DMS153 treated with DMSO at 0.1 percent for 48 hours (cell line): ENCODE data around the gene SH3RF2.
"Not testable (repeated sequence)": the region's sequence is repeated elsewhere in the genome, so short reads cannot be mapped to it uniquely, and the experiment has no call there.

Experiments used
- DNase-seq: peaks from one replicate; lab custom pipeline; 2025; ENCODE audit not compliant: unreplicated experiment; lab: John Stamatoyannopoulos, UW

The SH3RF2 gene

DNA sequence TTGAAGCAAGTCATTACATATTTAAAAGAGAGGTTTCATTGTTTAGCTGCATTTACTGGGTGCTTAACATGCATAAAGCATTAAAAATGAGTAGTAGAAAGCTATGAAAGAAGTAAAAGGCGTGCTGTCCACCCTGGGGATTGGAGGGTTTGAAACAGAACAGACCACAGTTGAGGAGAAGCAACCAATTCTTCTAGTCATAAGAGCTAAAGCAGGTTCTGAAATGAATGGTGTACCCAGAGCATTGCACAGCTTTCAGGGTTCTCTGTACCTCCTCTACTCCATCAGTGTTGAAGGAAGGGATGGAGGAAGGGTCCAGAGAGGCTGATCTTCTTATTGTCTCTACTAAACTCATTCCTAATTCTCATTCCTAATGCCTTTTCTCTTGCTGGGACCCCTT lies 68.9 kb downstream of the SH3RF2 start:
- no peak for DNase-seq

DNA sequence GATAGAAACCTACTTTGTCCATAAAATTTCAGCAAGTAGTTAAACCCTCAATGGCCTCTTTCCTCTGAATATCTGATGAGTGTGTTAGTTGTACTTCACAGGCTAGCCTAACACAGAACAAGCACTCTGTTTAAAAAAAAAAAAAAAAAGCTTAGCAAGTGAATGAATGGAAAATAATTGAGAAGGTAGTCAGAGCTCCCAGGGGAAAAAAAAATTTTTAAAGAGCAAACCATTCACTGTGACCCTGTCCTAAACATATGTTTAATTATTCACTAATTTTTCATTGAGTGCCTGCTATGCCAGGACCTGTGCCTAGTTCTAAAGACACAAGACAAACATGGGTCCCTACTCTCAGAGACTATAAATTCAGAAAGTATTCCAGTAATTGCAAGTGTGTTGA lies 69.3 kb downstream of the SH3RF2 start:
- DNase-seq = no peak

DNA sequence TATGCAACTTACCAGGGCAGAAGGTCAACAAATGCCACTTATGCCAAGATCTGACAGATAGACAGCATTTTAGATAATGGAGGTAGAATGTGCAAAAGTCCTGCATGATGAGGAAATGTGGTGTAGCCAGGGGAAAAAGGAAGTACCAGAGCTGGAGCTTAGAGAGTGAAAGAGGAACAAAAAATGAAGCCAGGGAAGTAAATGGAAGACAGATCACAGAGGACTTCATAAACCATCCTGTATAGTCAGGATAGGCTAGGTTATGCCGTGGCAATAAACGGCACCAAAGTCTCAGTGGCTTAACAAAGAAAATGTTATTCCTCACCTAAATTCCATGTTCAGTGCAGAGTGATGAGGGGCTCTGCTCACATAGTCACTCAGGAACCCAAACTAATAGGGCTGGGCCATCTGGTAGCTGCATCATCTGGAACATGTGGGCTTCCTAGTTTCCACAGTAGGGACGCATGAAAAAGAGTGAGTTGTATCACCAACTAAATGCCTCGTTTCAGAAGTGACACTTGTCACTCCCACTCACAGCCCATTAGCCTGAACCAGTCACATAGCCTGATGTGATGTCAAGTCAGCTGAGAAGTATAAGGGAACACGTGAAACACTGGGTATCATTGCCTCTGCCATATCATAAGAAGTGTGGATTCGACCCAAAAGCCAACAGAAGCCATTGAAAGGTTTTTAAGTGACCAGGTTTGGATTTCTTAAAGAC lies 70.3 kb downstream of the SH3RF2 start:
- DNase-seq = no peak

DNA sequence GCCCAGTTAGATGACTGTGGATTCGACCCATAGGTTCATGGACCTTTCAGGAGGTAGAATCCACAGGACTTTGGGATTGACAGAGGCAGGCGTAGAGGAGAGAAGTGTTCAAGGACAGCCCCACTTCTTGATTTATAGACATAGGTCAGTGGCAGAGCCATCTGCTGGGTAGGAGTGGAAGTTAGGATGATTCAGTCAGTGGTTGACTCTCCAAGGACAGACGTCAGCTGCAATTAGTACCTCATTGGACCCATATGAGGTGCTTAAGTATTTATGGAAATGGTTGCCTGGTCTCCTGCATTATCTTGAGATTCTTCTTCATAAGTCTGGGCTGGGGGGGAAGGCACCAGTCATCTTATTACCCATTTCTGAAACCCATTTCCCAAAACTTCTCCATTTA lies 70.9 kb downstream of the SH3RF2 start:
- no peak for DNase-seq

DNA sequence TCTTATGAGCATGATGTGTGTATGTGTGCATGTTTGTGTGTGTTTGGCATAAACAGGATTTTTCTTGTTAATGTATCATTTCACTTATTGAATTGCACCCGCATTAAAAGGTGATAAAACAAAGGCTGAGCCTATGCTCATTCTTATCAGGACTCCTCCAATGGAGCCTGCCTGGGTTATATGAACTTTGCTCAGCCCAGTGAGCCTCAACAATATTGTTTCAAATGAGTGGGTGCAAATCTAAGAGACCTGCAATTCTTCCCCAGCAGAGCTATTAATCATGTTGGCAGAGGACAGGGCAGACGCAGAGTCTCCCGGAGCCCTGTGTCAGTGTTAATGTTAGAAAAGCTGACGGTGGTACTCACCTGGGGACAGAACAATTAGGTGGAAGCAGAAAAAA lies 71.6 kb downstream of the SH3RF2 start:
- no peak for DNase-seq

DNA sequence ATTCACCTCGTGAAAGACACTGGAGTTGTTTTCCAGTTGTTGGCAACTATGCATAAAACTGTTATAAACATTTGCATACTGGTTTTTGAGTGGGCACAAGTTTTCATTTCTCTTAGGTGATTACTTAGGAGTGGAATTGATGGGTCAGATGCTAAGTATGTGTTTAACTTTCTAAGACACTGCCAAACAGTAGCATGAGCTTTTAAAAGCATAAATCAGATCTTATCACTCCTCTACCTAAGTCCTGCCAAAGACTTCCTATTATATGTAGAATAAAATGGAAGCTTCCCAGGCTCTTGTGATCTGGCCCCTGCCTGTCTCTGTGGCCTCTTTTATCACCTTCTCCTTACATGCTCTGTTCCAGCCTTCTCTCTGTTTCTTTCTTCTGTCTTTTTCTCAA lies 72.6 kb downstream of the SH3RF2 start:
- DNase-seq = no peak

DNA sequence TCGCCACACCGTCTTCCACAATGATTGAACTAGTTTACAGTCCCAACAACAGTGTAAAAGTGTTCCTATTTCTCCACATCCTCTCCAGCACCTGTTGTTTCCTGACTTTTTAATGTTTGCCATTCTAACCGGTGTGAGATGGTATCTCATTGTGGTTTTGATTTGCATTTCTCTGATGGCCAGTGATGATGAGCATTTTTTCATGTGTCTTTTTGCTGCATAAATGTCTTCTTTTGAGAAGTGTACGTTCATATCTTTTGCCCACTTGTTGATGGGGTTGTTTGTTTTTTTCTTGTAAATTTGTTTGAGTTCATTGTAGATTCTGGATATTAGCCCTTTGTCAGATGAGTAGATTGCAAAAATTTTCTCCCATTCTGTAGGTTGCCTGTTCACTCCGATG lies 74.1 kb downstream of the SH3RF2 start:
- DNase-seq = not testable (repeated sequence)

DNA sequence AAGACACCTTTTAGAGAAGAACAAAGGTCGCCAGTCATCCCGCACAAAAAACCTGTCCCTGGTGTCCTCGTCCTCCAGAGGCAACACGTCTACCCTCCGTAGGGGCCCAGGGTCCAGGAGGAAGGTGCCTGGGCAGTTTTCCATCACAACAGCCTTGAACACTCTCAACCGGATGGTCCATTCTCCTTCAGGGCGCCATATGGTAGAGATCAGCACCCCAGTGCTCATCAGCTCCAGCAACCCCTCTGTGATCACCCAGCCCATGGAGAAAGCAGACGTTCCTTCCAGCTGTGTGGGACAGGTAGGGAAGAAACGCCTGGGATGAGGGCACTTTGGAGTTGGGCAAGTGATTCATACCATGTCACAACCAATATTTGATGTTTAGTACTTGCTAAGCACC lies 77.4 kb downstream of the SH3RF2 start:
- no peak for DNase-seq

DNA sequence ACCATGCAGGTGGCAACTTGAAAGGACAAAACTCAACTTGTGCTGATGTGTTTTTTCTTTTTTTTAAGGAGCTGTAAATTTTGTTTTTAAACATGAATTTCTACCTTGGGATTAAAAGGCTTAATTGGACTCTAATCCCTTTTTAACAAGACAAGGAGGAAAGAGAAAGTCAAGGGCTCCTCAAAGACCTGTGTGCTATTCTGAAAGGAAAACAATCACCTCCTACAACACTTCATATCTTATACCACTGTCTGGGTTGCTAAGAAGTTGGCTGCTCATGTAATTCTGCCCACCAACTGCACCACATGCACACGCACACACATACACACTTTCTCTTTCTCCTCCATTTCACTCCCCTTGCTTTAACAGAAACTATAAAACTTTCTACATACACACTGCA lies 78.6 kb downstream of the SH3RF2 start:
- DNase-seq = no peak

DNA sequence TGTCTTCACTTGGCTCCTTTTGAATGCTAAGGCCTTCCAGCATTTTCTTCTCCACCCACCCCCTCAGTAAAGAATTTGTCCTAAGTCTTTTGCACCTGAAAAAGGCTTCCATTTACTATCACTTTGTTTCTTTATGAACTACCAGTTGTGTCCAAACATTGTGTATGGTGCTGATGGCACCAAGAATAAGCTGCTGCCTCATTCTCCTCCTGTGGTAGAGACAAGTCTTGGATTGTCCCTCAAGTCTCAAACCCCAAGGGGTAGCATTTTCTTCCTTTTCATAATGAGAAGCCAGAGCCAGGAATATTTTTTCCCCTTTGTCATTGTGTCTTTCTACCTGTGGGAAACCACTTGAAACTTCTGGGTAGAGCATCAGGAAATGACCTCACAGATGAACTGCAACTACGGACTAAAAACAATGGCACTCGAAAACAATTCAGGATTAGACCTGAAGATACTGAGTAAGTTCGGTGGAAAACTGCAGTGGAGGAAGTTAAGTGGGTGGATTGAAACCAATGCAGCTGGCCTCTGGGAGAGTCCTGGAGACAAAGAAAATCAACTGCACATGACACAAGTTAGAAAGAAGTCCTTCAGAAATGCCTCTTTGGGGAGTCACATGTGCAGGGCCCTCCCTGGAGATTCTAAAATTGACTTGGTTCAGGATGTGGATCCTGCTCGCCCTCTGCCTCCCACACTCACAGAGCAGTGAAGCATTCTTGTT lies 80.5 kb downstream of the SH3RF2 start:
- DNase-seq = no peak

DNA sequence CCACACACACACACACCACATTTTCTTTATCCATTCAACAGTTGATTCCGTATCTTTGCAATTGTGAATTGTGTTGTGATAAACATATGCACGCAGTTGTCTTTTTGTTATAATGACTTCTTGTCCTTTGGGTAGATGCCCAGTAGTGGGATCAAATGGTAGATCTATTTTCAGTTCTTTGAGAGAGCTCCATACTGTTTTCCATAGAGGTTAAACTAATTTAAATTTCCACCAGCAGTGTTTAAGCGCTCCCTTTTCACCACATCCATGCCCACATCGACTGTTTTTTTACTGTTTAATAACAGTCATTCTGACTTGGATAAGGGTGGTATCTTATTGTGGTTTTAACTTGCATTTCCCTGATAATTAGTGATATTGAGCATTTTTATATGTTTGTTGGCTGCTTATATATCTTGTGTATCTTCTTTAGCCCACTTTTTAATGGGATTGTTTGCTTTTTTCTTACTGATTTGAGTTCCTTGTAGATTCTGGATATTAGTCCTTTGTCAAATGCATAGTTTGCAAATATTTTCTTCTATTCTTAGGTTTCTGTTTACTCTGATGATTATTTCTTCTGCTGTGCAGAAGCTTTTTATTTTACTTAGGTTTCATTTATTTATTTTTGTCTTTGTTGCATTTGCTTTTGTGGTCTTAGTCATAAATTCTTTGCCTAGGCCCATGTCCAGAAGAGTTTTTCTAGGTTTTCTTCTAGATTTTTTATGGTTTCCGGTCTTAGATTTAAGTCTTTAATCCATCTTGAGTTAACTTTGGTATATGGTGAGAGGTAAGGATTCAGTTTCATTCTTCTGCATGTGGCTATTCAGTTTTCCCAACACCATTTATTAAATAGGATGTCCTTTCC lies 82.4 kb downstream of the SH3RF2 start:
- DNase-seq = no peak

DNA sequence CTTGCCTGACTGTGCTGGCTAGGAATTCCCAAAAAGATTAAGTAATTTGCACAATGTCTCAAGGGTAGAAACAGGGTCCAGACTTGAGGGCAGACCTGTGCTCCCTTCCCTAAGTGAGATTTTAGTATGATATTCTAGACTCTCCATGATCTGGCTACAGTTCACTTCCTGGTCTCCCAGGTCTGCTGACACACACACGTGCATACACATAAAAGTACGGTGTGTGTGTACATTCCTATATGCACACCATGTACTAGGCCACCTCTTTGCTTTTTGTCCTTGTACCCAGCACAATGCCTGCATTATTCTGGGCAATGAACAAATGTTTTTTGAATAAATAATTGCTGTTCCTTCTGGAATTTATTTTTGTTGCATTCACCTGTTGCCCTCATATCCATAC lies 83.7 kb downstream of the SH3RF2 start:
- DNase-seq = no peak

DNA sequence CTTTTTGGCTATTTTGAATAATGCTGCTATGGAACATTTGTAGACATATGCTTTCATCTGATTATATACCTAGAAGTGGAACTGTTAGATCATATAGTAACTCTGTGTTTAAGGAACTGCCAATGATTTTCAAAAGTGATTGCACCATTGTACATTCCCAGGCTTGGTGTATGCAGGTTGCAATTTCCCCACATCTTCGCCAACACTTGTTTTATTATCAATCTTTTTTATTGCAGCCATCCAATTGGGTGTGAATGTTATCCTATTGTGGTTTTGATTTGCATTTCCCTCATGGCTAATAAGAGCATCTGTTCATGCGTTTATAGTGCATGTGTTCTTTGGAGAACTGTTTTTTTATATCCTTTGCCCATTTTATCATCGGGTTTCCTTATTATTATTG lies 87.7 kb downstream of the SH3RF2 start:
- DNase-seq = no peak

DNA sequence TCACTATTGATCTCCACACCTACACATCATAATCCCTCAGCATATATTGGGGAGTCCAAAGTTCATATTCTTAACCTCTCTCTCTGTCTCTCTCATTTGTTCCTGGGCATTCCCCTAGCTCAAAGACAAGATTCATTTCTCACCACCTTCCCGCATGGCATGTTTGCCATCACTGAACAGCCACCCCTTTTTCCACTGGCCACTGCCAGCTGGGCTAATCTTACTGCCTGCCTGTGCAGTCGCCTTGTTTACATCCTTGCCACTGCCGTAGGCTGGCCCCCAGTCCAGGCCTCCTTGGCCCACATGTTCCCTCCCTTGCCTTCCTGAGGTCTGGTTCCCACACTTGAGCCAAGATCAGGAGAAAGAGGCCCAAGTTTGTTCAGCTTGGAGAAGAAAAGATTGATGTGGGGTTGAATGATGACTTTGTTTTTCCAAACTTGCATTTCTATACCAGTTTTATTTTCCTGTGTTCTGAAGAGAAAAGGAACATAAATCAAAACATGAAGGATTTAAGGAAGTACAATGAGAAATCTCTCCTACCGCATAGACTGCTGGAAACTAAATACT lies 88.8 kb downstream of the SH3RF2 start:
- DNase-seq = no peak

DNA sequence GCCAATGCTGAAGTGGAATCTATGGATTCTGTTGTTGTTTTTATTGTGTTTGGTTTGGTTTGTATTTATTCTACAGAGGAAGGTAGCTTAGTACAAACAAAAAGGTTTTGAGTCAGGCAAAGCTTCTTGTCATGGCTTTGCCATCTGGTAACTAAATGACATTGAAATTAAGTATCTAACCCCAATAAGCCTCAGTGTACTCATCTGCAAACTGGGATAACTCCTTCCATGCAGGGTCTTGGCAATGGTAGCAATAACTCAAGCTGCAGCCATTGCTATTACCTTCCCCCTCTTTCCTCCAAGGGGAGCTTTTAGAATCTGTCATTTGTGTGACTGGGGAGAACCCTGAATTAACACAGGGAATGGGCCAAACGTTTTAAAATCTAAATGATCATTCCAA lies 89.3 kb downstream of the SH3RF2 start:
- DNase-seq = no peak

DNA sequence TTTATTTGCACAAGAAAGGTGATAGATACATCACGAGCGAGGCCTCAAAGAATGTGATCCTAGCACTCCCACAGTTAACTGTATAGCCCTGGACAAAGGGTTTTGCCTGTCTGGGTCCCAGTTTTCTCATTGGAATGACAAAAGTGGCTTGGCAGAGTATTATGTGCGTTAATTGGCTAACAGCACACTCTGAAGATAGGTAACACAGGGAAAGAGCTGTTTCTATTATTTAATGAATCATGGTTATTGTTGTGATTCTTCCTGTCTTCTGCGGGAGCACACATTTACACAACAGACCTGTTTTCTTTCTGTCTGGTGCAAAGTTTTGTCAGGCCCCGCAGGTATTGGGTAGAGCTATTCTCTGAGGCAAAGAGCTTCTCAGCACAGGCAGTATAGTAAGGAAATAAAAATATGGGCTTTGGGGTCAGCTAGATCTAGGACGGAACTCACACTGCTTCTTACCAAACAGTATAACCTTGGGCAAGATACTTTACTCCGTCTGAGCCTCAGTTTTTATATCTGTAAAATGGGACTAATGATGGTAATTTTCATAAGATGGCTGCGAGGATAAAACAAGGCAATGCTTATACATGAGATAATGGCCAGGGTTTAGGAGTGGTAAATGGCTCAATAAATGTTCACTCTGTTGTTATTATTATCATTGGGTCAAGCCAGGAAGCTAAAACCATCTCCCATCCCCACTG lies 90.1 kb downstream of the SH3RF2 start:
- DNase-seq = no peak

DNA sequence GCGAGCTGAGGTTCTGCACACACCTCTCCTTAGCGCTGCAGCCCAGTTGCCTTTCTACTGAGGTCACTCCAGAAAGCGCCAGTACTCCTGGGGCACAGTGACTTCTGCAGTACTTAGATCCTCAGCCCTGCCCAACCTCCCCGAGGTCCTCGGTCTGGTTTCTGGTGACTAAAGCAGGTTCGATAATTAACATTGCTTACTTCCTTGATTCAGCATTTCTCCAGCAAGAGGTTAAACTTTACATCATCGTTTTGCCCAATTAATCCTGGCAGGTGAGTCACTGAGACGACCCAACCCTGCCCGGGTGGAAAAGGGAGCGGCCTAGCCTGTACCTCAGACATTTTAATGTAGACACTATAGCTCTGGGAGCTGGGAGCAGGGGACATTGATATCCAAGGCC lies 91.4 kb downstream of the SH3RF2 start:
- DNase-seq = no peak

DNA sequence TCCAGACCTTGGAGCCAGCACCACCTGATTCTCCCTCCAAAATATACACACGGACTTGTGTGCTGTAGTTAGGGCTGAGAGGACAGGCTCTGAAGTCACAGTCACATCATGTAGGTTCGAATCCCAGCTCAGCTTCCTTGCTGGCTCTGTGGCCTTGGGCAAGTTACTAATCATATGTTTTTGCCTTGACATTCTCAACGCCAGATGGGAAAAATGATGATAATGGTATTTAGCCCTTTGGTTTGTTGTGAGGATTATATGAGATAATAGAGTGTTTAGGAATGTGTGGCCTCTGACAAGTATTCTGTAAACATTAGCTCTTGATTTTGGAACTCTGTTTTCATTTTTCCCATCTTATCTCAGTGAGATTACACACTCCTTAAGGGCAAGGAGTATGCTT lies 96.5 kb downstream of the SH3RF2 start:
- no peak for DNase-seq

DNA sequence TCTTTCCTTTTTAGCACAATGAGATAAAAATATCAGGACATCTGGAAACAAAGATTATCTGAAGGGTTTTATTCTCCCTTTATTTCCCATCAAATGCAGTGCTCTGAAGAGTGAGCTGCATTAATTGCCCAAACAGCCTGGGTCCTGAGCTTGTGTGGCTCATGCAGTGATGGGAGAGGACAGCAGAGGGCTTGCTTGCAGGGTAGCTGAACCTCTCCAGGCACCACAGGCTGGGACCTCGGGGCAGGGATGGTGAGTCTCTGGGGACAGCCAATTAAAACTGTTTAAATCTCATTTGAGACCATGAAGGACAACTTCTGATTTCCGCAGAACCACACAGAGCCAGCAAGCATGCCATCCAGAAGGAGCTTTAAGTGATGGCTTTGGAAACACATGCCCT lies 97.7 kb downstream of the SH3RF2 start:
- no peak for DNase-seq

DNA sequence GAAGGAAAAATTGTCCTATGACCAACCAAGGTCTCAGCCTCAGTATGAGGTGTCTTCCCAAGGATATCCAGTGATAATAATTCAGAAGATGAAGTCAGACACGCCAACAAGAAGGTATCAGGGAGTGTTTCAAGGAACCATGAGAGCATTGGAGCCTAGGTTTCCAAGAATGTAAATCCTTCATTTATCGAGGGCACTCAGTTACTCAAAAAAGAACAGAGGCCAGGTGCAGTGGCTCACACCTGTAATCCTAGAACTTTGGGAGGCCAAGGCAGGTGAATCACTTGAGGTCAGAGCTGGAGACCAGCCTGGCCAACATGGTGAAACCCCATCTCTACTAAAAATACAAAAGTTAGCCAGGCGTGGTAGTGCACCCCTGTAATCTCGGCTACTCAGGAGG lies 98.2 kb downstream of the SH3RF2 start:
- no peak for DNase-seq

DNA sequence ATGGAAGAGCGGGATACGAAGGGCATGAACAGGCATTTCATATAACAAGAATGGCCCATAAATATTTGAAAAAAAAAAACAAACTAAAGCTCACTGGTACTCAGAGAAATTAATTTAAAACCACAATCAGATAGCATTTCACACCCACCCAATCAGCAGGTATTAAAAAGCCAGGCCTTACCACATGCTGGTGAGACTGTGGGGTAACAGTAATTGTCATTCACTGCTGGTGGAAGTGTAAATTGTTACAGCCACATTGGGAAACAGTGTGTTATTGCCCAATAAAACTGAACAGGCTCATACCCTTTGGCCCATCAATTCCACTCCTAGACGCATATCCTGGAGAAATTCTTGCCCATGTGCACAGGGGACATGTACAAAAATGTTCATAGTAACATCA lies 103.0 kb downstream of the SH3RF2 start:
- DNase-seq = no peak
